ENCODE data around the gene TTC7B.
A peak's percentile ranks its signal among the peaks of the same experiment; 100 is the strongest.

Gene TTC7B

GRCh38 chr14:90666571-90666970, 149.7 kb downstream of the TTC7B start:
- DNase-seq = no peak

DNA sequence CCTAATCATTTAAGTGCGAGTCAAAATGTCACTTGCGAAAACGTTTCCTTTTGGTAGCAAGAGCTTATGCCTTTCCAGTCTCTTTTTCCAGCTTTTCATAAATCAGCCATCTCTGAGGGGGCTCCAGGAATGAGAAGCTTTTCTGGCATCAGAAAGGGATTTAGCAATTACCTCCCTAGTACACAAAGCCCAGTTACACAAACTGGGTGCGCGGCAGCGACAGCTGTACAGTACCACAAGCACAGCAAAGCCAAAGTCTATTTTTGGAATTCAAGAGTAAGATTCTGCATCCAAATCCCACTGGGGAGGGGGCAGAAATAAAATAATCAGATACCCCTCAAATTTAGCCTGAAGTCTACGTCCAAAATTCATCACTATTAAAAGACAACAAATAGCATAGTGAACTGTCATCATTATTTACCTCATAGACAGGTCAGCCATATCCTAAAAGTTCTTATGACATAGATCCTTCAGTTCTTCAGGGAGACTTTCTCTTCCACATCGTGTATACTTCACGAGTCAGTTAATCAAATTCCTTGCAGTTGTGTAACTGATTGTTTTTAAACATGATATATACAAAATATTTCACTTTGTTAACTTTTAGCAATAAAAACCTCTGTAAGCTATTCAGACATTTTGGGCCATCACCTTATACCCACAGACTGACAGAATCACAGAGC, 150.8 kb downstream of the TTC7B start:
- DNase-seq = no peak

- DNase-seq = no peak
Observed at GRCh38 chr14:90664911-90665310, 151.3 kb downstream of the TTC7B start.

DNA sequence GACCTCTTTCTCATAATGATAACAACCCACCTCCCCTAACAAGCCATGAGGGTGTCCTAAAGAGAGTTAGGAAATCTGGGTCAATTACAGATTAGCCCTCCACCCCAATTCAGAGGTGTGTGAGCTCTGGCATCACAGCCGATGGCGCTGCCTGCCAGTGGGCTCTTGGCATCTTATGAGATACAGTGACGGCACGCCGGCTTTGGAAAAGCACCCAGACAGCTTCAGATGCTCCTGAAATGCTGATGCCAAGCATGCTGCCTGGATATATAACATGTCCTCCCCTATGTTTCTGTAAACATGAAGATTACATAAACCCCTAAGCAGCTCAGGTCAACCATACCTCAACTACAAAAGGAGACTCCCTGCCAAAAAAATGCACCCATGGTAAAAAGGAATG, 152.6 kb downstream of the TTC7B start:
- DNase-seq = no peak

DNA sequence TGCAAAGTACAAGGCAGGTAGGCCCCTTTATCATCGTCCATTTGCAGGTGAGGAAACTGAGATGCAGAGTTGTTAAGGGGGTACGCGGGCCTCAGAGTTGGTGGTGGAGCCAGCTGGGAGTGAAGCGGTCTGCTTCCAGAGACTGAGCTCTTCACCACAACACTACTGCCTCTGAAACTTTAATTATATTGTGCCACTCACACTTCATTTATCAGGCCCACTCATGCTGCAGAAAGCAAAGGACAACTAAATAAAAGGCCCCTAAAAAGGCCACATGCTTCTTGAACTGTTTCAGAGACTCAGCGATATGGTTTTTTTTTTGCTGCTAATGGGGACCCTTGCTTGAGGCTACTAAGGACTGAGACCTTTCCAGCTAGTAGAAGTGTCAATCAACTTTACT, 153.1 kb downstream of the TTC7B start:
- DNase-seq = no peak

DNA sequence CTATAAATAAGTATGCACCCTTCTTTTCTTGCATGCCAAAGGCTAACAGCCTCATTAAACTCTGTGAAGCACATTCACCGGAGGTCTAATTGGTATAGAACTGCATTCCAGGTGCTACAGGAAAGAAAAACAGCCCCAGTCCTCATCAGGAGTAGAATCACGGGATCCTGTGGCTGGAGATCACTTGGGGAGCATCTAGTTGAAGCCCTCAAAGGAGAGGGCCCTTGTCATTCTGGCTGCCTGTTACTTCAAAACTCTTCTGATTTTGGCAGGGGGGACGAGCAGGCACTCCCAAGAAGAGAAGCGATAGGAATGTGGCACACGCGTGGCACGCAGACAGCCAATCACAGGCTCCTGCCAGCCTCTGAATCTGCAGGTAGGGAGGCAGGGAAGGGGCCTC, 154.4 kb downstream of the TTC7B start:
- no peak for DNase-seq

GRCh38 chr14:90660865-90661570, 155.2 kb downstream of the TTC7B start:
- no peak for DNase-seq

DNA sequence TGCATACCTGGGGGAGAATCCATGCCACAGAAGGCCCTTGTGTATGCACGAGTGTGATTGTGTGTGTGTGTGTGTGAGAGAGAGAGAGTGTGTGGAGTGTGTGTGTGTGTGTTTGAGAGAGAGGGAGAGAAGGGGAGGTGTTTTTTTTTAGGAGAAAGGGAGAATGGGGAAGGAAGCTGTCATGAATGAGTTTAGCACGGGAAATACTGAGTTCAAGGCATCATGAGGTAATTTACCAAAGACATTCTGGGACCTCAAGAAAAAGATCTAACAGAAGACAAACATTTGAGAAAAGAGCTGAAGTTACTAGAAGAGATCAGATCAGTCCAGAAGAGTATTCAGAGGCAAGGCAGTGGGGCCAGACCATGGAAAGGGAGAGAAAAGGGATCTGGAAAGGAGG, 157.1 kb downstream of the TTC7B start:
- DNase-seq = no peak

GRCh38 chr14:90658541-90658967, 157.7 kb downstream of the TTC7B start:
- peak; percentile 95 for DNase-seq

DNA sequence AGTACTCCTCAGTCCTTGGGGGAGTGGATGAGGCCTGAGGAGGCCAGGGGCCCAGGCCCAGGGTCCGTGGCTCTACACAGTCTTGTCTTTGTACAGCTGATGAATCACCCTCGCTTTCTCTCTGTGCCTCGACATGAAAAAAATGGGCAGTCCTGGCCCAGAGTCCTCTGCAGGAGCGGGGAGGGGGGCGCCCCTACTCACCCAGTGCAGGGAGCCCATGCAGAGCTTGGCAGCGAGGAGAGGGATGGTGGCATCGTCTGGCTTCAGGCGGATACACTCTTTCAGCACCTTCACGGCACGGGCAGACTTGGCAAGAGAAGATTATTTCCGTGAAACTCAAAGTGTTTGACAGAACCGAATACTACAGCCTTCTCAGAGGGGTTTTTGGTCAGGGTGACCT, 159.3 kb downstream of the TTC7B start:
- no peak for DNase-seq

DNA sequence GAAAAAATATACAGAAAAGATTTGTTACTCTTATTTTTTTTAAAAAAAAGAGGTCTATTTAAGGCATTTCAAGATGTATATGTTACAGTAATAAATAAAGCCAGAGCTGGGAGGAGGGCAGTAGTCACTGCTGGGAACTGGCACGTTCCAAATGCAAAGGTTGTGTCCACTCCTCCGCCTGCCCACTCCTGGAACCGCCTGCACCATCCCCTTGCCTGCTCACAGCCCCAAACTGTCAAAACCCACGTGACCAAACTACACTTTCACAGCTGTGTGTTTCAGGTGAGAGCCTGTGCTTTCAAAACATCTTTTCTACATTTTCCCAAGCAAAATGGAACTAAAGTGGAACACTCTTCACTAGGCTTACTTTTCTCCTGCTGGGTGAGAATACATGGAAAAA, 160.4 kb downstream of the TTC7B start:
- no peak for DNase-seq

GRCh38 chr14:90654831-90655276, 161.4 kb downstream of the TTC7B start:
- no peak for DNase-seq

- DNase-seq = no peak
Observed at GRCh38 chr14:90652626-90653025, 163.6 kb downstream of the TTC7B start.

DNA sequence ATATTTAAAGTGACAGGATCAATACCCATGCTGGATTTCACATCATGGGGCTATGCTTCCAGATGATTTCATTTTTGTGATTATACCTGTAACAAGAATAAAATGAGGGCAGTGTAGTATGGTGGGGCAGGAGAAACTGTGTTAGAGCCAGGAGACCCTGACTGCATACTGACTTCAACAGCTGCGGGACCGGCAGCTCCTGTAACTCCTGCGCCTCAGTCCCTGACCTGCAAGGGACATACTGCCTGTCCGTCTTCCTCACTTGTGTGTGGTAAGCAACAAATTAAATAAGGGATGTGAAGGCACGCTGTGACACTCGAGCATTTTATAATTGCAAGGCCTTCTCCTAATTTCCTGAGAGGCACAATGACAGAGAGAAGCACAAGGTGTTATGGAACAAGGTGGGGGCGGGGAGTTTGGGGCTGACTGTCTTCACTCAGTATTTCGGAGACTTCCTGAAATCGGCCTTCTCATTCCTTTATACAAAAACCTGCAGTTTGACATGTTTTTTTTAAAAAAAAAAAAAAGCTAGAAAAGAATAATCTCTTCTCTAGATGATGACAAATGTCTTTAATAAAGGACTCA, 164.2 kb downstream of the TTC7B start:
- DNase-seq = no peak

GRCh38 chr14:90651271-90651804, 164.9 kb downstream of the TTC7B start:
- DNase-seq = no peak

DNA sequence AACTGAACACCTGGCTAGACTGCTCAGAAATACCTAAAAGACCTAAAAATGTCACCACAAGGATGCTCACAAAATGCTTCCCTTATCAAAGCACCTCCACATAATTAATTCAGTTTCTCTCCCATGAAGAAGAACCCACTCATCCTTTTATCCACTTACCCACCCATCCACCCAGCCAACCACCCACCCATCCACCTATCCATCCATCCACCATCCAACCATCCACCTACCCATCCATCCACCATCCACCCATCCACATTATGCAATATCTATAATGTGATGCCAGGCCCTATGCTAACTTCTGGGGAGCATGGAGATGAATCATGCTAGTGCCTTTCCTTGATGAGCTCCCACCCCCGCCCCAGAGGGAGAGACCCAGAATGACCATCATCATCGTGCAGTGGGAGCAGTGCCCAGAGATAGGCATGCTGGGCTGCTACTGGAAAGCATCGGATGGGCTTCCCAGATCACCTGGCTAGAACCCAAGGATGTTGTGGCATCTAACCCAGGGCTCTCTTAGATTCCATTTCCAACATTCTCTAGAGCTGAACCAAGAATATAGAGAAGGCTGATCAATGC, 166.6 kb downstream of the TTC7B start:
- DNase-seq = no peak

DNA sequence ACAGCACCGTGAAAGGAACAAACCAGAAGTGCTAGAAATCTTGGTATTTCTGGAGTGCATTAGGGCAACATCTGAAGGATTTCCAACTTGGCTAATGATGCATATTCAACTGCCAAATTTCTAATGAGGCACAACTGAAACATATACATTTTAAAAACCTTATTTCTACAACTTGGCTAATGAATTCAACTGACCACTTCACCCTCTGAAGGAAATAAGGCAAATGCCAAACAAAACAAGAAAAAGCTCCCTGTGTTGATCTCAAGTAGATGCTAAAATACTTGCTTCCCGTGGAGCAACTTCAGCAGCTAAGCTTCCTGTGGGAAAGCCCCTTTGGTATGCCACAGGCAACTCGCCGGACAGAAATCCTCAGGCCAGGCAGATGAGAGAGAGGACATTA, 167.1 kb downstream of the TTC7B start:
- no peak for DNase-seq

- DNase-seq = no peak
Observed at GRCh38 chr14:90648421-90648820, 167.8 kb downstream of the TTC7B start.

GRCh38 chr14:90647473-90648005, 168.7 kb downstream of the TTC7B start:
- no peak for DNase-seq

DNA sequence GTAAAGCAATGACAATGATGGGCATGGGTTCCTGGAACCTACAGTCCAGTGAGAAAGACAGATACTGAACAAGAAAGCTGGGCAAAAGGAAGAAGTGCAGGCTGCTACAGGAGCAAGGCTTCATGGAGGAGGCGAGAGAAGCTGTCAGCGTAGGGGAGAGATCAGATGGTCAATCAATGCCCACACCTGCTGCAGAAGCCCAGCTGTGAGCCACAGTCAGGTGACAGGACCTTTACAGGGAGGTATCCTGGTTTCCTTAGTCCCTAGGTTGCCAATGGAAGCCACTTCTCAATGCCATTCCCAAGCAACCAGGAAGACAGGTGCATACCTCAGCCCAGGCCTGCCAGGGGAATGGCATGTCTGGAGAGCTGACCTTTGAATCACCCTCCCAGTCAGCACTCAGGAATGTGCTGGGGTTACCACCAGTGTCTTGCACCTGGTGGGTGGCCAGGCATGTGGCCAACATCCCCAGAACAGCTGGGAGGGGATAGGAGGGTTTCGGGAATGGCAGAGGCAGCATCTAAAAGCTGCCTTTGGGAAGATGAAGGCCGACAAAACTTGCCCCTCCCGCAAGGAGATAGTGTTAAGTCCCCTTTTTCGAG, 170.3 kb downstream of the TTC7B start:
- DNase-seq = peak; percentile 96

GRCh38 chr14:90644882-90645281, 171.3 kb downstream of the TTC7B start:
- no peak for DNase-seq

DNA sequence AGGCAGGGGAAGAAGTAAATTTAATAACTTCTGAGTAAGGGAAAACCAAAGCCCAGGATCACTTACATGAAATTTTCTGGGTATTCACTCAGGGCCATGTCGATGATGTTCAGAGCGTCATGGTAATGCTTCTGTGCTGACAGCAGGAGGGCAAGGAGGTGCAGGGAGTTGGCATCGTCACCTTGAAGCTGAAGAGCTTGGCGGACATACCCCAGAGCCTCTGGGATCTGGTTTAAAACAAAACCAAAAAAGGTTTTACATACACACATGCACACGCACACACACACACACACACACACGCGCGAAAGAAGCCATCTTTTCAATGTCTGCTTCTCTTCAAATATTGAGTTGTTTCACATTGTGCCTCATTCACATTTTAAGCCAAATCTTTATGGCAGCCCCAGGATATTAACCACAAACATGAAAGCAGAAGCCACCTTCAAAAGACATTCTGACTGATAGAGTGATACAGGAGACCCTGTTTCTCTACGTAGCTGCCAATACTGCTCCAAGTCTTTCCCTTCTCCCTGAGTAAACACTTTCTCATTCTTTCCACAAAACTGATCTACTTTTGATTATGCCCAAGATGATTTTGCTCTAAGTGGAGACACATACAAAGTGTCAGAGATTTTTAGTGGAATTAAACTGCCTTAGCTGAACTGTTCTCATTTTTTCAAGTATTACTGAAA, 172.1 kb downstream of the TTC7B start:
- no peak for DNase-seq
